NCI-H510A treated with DMSO at 0.1 percent for 48 hours (cell line): Measurements from ENCODE around the gene IL20RA.
"Not testable (repeated sequence)": the region's sequence is repeated elsewhere in the genome, so short reads cannot be mapped to it uniquely, and the experiment has no call there.

Source experiments
- DNase-seq: peaks from one replicate; lab custom pipeline; 2025; lab: John Stamatoyannopoulos, UW

Gene IL20RA

DNA sequence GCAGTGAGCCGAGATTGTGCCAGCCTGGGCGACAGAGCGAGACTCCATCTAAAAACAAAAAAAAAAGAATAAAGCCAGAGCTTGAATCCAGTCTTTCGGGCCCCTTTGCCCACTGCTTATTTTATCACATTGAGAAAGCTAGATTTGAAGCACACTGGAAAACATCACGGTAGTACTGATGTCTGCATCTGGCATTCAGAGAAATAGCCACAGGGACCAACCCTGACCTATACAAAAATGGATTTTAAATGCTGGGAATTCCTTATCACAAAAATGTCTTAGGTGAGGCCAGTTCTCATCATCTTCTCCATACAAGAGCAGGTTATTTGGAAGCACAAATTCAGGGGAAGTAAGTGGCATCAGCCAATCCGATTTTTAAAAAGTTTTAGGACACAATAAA, 73.2 kb downstream of the IL20RA start:
- DNase-seq: no peak

DNA sequence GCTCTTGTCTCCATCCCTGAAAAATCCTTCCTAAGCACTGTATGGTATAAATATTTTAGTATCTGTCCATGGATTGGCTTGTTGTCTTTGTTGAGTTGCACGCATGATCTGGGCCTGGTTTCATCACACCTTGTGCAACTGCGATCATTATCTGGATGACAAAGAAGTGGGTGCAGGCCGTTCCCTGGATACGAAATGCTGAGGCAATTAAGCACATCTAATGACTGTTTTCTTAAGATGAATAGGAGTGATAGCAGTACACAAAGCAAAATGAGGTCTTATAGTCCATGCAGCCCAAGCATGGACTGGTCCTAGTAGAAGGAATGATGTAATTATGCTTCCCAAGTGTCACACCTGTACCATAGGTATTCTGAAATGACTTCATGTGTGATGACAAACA, 74.8 kb downstream of the IL20RA start:
- DNase-seq: no peak

DNA sequence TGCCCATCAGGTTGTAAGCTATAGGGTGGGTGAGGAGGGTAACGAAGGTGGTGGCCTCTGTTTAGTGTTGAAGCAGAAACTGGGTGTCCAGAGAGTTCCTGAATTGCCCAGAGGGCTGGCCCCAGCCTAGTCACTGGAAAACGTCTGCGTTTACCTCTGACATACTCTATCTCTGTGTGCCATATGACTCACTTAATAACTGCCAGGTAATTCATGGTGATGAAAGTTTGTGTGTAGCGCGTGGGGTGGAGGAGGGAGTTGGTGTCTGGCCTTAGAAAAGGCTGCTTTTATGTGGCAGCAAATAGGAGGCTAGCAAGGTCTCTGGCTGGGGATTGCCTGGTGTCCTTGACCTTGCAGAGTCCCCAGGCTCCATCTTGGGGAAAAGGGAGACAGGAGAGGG, 75.3 kb downstream of the IL20RA start:
- DNase-seq: no peak

DNA sequence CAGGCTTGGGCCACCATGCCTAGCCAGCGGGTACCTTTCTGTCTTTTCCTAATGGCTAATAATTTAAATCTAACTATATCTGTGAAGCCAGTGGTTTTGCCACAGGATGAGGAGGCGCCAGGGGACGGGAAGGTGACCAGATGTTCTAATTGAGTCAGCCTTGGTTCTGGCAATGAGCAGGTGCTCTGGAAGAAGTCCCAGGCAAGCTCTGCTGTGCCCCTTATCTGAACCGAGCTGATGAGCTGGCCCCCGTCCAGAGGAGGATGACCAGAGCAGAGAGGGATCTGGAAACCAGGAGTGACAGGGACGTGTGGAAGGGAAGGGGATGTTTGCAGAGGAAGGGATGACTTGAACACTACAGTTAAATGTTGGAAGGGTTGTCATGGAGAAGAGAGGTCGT, 75.9 kb downstream of the IL20RA start:
- DNase-seq: no peak

DNA sequence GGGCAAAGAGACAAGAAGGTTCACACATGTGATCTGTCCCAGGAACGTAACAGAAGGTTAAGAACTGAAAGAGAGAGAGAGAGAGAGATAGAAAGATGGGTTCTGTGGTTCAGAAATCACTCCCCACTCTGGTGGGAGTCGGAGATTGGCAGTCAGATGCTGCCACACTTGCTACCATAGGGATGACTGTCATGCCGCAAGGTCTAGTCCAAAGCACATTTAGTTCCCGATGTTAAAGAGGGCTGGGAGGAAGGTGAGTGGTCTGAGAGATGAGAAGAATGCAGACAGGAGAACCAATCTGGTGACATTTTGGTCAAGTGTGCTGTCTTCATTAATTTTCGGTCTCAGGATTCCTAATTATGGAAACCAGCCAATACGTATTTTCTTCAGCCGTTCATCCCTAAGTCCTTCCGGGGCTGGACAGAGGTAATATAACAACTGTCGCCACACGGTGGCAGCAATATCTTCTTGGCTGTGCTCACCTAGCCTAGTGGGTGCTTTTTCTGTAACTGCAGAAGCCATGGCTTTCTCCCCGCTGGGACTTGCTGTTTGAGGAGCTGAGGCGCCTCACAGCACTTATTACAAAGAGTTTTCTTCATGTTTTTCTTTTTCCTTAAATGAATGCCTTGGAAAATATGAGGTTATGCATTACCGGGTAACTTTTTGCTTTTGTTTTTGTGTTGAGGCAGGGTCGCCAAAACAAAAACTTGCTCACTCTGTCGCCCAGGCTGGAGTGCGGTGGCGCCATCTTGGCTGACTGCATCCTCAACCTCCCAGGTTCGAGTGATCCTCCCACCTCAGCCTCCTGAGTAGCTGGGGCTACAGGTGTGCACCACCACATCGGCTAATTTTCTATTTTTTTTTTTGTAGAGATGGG, 76.7 kb downstream of the IL20RA start:
- peak; percentile 53 for DNase-seq

DNA sequence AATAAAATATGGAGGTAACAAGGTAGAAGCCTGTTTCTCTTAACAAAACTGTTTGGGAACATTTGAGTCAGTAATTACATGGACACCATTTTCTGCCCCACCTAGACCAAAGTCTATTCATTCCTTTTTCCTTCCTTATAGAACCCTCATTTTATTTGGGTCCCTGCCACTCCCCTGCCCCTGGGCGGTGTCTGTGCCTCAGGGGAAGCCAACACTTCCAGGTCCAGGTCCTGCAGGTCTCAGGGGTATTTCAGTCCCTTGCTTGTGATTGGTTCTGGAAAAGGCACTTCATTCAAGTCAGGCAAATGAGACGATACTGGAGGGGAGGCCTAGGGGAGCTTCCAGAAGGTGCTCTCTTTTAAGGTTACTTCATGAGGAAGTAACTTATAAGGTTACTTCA, 80.4 kb downstream of the IL20RA start:
- no peak for DNase-seq

DNA sequence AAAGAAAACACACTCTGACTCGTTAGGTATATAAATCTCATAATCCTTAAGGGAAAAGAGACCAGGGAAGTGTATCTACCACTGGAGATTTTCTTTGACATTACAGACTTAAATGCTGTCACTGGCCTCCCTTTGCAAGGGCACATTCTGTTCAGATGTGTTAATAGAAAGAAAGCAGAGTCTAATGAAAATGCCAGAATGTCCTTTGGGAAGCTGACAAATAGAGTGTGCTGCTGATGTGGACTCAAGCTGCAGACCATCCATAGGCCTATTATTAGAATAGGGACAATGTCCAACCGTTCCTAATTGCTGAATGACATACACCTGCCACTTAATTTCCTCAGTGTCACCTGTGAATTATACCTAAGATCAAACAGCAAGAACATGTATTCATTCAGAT, 81.5 kb downstream of the IL20RA start:
- DNase-seq: peak; percentile 19

DNA sequence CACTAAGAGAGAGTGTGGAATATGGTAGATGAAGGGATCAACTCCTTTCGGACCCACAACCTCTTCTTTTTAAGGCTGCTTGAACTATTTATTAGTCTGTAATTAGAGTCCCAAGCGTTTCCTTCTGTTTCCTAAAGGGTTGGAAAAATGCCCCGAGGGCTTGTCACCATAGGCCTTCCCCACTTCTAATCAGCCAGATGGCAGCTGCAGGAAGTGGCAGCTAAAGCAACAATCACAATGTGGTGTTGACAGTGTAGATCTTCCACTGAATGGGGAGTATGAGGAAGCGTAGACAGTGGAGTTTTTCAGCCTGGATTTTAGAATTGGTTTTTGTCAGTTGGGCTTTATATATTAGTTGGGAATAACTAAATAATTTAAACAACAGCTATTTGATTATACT, 82.1 kb downstream of the IL20RA start:
- peak; percentile 54 for DNase-seq

DNA sequence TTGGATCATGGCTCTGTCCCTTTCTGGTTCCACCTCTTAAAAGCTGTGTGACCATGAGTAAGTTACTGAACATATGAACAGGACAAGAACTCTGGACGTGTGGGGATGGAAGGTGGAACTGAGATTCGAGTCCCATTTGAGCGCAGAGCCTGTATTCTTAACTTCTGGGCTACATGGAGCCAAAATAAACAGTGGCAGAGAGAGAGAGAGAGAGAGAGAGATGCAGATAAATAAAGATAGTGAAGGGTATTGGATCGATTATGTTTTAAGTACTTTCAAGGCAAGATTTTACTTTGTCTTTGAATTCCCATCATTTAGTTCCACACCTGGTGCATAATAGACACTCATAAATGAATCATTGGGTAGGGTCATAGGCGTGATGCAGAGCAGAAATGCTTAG, 82.9 kb downstream of the IL20RA start:
- DNase-seq: peak; percentile 36

DNA sequence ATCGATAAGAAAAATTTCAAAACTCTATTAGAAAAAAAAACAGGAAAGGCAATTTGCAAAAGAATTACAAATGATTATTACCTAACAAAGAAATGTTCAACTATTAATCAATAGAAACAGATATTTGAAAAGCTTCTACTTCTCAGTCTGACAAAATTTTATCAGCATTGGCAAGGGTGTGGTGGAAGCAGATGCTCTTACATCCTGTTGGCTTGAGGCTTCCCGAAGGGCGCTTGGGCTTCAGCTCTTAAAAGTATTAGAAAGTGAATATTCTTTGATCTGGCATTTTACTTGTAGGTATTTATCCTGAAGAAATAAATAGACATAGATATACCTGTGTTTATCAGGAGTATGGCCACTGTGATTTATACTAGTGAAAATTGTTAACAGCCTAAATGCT, 84.0 kb downstream of the IL20RA start:
- no peak for DNase-seq

DNA sequence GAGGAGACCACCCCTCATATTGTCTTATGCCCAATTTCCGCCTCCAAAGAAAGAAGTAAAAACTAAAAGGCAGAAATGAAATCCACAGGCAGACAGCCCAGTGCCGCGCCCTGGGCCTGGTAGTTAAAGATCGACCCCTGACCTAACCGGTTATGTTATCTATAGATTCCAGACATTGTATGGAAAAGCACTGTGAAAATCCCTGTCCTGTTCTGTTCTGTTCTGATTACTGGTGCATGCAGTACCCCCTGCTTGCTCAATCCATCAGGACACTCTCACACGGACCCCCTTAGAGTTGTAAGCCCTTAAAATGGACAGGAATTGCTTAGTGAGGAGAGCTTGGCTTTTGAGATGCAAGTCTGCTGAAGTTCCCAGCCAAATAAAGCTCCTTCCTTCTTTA, 84.8 kb downstream of the IL20RA start:
- not testable (repeated sequence) for DNase-seq

DNA sequence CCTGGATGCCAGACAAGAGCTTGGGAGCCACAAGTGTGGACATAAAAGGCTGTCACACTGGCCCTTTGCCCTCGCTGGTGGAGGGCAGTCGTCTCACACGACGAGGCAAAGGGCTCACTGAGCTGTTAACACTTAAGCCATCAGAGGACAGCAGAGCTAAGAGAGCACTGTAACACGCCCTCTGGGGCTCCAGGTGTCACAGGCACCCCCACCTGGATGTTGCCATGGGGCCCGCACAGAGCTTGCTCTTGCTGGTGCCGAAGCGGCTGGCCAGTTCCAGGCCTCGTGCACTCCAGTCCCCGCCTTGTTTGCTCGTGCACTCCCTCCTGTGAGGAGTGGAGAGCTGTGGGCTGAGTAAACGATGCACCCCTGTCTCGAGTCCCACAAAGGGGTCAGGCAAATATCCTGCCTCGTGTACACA, 85.3 kb downstream of the IL20RA start:
- DNase-seq: peak; percentile 48

DNA sequence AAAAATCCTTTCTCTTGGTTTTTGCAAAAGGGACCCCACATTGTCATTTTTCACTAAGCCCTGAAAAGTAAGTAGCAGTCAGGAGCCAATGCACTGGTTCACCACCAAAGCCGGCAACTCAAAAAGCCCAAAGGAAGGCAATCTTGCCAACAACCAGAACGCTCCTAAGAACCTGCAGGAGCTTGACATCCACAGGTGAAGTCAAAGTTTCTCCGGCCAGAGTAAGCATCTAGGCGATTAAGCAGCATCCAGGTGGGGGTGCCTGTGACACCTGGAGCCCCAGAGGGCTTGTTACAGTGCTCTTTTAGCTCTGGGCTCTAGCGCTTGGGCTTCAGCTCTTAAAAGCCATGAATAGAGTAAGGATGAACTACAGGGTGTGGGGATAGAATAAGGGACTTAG, 86.6 kb downstream of the IL20RA start:
- no peak for DNase-seq

DNA sequence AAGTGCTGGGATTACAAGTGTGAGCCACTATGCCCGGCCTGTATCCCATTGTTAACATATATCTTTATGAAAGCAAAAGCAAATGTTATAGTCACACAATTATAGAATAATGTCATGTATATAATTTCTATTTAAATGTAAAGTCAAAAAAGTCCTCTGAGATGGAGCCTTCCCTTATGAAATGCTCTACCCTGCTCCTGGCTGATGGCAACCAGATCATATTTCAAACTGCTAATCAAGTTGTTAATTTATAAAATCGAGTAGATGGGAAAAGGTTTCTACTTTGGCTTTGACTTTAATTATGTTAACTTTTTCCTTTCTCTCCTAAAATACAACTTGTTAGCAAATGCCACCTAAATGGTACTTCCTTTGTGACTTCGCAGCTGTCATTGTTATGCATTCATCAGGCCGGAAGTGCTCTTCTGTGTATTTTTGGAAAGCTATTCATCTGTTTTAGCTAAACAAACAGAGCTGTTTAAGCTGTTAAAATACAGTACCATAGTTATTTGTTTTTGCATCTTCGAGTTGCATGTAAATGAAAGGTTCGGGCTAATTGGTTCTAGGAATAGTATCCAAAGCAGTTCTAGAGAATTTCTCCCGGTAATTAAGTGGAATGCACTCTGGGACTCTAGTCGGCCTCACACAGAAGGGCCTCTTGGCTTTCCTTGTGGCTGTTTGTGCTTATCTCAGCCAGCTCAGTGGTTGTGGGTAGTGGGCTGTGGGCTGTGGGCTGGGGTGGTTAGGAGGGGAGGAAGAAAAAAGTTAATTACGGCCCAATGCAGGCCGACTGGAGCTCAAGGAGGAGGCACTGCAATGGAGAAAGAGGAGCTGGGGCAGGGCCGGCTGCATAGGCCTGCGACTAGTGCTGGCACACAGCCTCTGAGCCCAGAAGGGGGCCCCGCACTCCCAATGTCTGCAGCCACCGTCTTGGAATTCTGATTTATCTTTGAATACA, 87.9 kb downstream of the IL20RA start:
- peak; percentile 41 for DNase-seq

DNA sequence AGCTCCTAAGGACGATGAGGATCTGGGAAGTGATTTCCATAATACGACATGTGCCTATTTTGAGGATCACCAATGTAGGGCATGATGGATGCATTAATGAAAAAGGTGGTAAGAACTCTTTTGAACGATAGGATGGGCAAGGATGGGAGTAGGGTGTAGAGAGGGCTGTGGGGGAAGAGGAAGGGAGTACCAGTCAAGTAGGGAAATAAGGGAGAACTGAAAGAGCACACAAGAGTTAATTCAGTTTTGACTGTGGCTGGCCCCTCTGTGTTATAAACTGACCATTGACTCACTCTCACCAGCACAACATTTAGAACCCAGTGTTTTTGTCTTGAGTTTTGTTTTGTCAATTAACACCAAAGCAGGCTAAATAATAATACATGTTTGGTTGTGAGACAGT, 89.6 kb downstream of the IL20RA start:
- no peak for DNase-seq

DNA sequence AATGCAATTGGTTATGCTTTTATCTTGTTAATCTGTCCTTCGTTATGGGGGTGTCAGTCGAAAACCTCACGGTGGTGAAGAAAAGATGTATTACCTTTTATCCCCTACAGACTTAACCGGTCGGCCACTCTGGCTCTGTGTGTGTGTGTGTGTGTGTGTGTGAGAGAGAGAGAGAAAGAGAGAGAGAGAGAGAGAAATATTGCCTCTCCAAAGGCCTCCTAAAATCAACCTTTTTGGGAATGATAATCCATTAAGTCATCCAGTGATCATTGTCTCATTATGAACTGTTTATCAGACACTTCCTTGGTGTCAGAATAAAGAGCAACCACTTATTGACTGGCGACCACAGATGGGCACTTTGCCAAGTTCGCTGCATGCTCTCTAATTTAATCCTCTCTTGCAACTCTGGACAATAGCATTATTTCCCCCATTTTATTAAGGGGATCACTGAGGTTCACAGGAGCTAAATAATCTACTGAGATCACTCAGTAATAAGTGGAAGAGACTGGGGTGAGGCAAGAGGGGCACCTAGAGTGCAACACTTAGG, 92.0 kb downstream of the IL20RA start:
- peak; percentile 33 for DNase-seq

DNA sequence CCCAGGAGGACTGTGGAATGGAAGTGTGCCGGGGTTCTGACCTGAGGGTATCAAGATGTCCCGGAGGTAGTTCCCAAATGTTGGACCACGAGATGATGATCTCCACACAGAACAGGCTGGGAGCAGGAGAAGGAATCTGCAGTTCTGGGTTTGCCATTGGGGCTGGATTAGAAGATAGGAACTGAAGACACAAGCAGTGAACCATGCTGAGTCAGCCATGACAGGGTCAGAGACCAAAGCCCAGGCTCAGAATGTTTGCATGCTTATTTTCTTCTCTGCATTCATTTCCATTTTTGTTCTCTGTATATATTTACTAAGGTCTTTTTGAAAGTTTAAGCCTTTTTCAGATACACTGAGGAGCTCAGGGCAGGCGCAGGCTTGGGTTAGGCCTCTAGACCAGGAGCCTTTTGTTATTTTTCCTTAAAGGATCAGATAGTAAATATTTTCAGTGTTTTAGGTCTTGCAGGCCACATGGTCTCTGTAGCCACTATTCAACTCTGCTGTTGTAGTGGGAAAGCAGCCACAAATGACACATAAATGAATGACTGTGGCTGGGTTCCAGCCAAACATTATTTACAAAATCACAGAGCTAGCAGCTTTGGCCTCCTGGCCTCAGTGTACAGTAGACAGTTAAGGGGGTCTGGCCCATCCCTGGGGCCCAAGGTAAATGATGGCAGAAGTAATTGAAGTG, 94.2 kb downstream of the IL20RA start:
- DNase-seq: no peak
